PC-3 (cell line): ENCODE results near the gene PEAK3.

ENCODE experiments used
- EZH2 ChIP-seq: fragments of 300-600 bp; sonication (generic); IDR thresholded peaks from one replicate; pipeline ENCODE4 v1.6.1; 2017; ENCODE audit warnings: antibody characterized with exemption, mild to moderate bottlenecking, low read length; ENCODE audit not compliant: unreplicated experiment
- TF ChIP-seq, protein P1 (sequence below): fragments of 300-600 bp; sonication (generic); conservative IDR thresholded peaks from 2 replicates; pipeline ENCODE4 v1.5.1; 2017; ENCODE audit warnings: antibody characterized with exemption, low read depth, mild to moderate bottlenecking, low read length

GRCh38 chr19:2327773-2328400 lies 45.9 kb upstream of the PEAK3 start:
- no peak for TF ChIP-seq EZH2
- TF ChIP-seq, protein P1, sequence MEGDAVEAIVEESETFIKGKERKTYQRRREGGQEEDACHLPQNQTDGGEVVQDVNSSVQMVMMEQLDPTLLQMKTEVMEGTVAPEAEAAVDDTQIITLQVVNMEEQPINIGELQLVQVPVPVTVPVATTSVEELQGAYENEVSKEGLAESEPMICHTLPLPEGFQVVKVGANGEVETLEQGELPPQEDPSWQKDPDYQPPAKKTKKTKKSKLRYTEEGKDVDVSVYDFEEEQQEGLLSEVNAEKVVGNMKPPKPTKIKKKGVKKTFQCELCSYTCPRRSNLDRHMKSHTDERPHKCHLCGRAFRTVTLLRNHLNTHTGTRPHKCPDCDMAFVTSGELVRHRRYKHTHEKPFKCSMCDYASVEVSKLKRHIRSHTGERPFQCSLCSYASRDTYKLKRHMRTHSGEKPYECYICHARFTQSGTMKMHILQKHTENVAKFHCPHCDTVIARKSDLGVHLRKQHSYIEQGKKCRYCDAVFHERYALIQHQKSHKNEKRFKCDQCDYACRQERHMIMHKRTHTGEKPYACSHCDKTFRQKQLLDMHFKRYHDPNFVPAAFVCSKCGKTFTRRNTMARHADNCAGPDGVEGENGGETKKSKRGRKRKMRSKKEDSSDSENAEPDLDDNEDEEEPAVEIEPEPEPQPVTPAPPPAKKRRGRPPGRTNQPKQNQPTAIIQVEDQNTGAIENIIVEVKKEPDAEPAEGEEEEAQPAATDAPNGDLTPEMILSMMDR: no peak
